HG03571 (cell line): ENCODE results near the gene SVIL.
"Not testable (repeated sequence)": the region's sequence is repeated elsewhere in the genome, so short reads cannot be mapped to it uniquely, and the experiment has no call there.

ENCODE experiments used
- ATAC-seq: cut with Tn5 transposase; IDR thresholded peaks from one replicate; pipeline ENCODE4 v1.9.1; 2021; ENCODE audit not compliant: unreplicated experiment

Gene SVIL

DNA sequence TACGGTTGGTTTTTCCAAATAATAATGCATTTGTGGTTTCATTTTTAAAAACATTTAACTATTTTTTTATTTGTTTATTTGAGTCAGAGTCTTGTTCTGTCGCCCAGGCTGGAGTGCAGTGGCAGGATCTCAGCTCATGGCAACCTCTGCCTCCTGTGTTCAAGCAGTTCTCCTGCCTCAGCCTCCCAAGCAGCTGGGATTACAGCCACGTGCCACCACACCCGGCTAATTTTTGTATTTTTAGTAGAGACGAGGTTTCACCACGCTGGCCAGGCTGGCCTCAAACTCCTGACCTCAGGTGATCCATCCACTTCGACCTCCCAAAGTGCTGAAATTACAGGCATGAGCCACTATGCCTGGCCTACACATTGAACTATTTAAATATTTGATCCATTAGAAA, 28.1 kb downstream of the SVIL start:
- not testable (repeated sequence) for ATAC-seq

GRCh38 chr10:29604291-29604825, 30.4 kb downstream of the SVIL start:
- no peak for ATAC-seq

DNA sequence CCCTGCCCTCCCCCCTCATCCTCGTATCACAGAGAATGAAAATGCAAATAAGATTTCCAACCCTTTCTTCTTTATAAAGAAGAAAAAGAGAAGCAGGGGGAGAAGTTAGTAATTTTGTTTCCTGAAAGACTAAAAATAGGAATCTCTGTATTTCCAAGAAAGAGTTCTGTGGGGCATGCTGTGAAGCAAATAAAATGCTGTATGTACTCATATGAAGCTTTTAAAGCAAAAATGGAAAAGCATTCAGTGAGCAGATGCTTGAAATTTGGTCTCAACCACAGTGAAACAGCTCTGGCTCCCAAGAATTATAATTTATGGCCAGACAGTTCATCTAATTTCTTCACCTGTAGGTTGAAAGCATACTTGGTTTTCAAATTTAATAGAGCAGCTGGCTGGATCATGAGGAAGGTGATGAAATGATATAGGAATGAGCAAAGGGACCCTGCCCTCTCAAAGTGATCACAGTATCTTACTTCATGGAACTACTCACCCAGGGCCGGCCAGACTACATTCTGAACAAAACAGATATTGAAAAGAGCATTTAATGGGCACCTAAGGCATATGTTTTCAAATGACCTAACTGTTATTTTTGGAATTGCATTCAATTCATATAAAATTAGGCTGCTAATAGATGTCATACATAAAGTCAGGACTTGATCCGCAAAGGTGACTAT, 31.4 kb downstream of the SVIL start:
- ATAC-seq: no peak

- no peak for ATAC-seq
These were observed 34.0 kb downstream of the SVIL start for GRCh38 chr10:29600821-29601220.

DNA sequence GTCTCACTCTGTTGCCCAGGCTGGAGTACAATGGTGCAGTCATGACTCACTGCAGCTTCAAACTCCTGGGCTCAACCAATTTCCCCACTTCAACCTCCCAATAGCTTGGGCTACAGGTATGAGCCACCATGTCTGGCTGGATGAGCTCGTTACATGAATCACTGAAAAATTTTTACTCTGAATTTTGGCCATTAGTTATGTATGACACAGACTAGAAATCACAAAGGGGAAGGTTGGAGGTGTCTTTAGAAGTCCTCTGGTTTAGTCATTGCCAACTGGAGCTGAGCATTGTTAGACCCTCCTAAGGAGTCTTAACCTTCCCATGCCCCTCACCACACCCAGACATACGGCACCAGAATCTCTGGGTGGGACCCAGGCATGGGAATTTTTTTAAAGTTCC, 34.7 kb downstream of the SVIL start:
- ATAC-seq: no peak

DNA sequence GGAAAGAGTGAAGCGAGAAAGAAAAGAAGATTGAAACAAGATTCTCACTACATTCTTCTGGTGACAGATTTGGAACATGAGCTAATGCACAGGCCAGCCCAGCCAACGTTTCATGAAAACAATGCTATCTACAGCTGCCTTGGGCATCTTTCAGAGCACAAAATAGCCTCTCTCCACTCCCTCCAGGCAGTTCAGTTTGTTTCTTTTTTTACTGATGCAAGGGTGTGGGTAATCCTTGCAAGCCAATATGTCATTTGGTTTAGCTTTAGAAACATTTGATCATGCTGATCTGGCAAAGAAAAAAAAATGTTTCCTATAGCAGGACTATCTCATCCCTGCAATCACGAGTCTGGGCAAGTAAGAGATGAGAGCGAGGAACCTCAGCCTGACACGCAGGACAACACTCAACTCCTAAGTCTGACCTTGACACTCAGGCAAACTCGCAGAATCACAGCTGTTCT, 35.9 kb downstream of the SVIL start:
- no peak for ATAC-seq

DNA sequence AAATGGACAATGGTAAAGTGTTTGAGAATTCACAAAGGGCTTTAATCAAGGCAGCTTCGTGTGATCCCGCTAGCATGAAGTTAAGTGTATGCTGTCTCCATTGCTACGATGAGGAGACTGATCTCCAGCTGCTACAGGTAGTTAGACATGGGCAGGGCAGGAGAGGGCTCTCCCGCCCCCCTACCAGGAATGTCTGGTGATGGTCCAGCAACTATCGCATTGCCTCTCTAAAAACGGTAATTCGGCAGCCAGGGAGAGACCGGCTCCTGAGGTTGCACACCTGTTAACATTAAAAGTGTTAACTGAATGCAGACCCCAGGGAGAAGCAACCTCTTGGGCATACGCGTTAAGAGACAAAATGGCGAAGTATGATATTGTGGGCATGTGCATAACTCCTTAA, 37.9 kb downstream of the SVIL start:
- ATAC-seq: no peak

GRCh38 chr10:29596356-29596755, 38.4 kb downstream of the SVIL start:
- ATAC-seq: no peak

GRCh38 chr10:29595636-29596225, 39.0 kb downstream of the SVIL start:
- ATAC-seq: no peak

- no peak for ATAC-seq
These were observed 39.6 kb downstream of the SVIL start for GRCh38 chr10:29595146-29595545.

- no peak for ATAC-seq
These were observed 43.2 kb downstream of the SVIL start for GRCh38 chr10:29591651-29591968.

DNA sequence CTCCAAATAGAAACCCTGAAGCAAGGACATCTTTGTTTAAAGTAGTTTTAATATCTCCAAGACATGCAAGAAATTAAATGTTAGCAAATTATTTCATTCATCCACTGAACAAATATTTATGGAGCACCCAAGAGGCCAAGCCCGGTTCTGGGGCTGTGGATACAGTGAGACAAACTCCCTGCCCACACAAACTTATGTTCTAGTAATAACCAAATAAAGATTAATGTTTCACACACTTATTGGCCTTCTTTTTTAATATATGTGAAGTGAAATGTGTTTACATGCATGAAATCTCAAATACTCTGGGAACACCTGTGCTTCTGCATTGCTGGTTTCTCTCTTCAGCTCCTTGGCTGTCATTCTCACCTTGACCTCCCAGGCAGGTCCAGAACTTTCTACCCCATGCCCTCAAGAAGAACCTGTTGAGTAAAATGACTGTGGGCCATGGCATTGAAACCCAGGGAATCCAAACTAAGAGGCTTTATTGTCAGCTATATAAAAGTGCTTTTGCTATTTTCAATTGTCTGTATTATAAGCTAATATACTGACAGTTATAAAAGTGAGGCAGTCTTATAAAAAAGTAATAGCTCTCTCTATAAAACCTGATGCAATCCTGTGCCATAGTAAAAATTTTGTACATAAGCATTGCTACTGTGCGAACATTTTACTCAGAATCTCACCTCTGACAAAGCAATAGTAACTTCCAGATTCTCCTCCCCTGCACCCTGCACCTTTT, 43.7 kb downstream of the SVIL start:
- ATAC-seq: no peak

GRCh38 chr10:29588629-29589421, 45.9 kb downstream of the SVIL start:
- ATAC-seq: no peak

DNA sequence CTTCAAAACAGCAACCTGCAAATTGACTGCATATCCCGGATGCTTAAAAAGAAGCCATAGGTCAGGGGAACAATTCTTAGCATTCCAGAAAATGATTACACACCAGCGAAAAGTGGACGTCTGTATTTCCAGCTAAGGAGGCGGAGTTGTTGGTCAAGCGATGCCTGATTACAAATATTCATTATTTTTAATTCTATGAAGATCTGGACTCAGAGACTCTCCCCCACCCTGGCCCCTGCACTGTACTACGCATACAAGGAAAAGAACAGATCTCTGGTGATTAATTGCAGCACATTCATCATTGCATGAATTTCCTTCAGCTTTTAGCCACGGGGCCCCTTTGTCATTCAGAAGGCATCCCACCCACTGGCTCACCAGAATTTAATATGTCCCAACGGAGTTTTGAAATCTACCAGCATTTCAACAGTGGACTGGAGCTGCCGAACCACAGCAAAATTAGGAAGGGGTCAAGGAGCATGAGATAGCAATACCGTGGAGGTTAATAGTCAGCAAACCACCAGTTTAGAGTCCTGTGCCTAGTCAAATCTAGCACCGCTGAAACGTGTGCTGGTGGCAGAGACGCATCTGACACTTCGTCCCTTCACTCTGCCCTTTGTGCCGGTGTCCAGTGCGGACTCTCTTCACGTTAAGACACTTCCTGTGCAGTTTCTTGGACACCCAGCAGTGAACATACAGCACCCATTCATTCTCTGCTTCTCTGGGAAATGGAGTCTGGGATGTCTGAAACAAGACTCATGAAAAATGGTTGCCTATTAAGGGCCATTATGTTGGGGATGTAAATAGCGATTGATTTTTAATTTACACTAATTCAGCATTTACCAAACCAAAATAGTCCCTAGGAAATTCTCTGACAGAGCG, 46.8 kb downstream of the SVIL start:
- ATAC-seq: not testable (repeated sequence)

- not testable (repeated sequence) for ATAC-seq
These were observed 47.5 kb downstream of the SVIL start for GRCh38 chr10:29587102-29587749.

DNA sequence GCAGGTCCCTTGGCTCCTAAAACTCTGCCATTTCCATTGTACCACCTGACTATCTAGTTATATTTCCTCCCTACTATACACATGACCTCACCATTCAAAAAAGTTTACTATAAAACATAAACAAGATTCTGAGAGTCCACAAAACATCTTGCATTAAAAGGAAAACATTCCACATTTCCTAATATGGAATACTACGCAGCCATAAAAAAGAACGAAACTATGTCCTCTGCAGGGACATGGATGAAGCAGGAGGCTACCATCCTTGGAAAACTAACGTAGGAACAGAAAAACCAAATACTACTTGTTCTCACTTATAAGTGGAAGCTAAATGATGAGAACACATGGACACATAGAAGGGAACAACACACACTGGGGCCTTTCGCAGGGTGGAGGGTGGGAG, 48.3 kb downstream of the SVIL start:
- ATAC-seq: no peak

- no peak for ATAC-seq
These were observed 49.2 kb downstream of the SVIL start for GRCh38 chr10:29585488-29585976.

- ATAC-seq: no peak
These were observed 50.3 kb downstream of the SVIL start for GRCh38 chr10:29584436-29584835.

DNA sequence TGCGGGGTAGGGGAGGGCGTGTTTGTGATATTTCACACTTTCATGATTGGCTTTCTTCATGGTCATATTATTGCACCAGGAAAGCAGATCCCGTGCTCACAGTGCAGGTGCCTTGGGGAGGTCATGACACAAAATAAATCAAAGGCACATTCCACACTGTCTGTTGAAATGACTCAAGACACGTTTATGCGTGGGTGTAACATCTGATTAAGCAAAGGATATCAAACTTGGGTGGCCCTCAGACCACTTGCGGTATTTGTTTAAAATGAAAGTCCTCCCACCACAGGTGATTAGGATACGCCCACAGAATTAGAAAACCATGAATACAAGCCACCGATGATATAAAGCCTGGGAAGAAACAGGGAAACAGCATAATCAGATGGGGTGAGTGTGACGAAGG, 51.1 kb downstream of the SVIL start:
- ATAC-seq: no peak

DNA sequence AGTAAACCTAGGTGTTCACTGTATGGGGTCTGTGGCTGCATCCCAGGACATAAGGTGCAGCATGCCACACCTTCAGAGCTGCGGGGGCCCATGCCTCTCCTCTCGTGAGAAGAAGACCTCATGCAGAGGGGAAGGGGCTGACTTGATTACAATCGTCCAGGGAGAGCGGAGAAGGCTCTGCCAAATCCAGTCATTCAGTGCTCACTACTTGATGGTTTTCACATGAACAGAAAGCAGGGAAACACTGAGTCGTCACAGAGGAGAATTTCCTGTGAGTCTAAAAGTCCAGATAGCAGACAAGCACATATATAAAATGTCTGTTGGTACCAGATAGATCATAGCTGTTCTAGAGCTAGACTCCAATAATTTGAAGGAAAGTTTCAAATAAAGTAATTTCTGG, 52.0 kb downstream of the SVIL start:
- not testable (repeated sequence) for ATAC-seq
